Stimulated activated CD4-positive, alpha-beta T cell treated with anti-CD3 and anti-CD28 coated beads, Interleukin-2, amount 100 ng/mL, for 24 hours (primary cell): ENCODE measurements around the gene JAK3.
A peak's percentile ranks its signal among the peaks of the same experiment; 100 is the strongest.

Source experiments
- DNase-seq, 2 donors: peaks; one replicate each; pipeline ENCODE4 v3.0.0-alpha.2; 2020

The JAK3 gene

DNA sequence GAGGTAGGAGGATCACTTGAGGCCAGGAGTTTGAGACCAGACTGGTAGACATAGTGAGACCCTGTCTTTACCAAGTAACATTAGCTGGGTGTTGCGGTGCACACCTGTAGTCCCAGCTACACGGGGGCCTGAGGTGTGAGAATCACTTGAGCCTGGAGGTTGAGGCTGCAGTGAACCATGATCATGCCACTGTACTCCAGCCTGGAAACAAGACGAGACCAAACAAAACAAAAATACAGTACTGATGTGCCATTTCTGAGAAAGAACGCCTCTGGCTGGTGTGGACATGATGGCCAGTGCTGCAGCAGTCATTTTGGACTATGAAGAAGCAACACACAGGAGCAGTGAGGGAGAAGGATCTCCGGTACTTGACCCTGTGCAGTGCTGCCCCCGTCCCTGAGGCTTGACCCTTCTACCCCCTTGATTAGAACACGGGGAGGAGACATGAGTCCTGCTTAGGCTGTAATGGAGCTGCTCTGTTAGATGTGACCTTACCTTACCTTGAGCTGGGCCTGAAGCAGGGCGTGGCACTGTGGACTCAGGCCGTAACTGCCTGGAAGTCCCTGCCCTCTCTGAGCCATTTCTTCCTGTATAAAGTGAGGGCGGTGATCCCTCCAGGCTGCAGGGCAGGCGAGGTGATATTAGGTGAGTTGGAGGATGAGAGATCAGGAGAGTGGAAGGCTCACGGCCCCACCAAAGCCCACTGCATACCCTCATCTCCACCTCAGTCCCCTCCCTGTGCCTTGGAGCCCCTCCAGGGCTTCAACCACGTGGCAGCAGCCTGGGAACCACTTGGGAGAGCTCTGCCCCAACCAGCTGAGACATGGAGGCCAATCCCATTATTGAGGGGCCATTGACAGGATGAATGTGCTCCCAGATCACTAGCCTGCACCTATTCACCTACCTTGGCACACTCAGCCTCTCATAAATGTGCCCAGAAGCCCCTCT lies 17.9 kb upstream of the JAK3 start:
- peak; percentile 46 to 52 for DNase-seq

DNA sequence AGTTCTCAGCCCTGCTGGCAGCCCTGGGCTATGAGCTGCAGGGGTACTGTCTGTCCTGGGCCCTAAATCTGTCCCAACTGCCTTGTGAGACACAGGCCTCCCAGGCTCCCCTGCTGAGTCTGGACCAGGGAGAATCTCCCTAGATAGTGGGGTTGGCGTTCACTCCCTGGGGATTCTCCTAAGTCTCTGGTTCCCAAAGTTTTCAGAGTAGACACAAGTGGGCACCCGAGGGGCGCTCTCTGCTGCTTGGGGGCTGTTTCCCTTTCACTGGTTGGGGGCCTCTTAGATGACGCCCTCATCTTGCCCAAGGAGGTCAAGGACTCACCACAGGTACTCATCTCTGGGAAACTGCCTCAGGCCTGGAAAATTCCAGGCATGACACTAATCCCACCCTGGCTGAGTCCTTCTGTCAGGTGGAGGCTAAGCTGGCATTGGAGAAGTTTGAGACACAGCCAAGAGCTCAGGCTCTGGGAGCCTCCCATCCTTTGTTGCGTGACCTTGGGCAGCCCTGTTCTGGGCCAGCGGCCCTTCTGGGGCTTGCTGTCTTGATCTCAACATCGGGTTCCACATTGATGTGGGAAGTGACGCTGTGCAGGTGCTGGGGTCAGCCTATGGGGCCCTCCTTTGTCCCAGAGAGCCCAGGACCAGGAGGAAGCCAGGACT lies 15.9 kb upstream of the JAK3 start:
- no peak for DNase-seq

DNA sequence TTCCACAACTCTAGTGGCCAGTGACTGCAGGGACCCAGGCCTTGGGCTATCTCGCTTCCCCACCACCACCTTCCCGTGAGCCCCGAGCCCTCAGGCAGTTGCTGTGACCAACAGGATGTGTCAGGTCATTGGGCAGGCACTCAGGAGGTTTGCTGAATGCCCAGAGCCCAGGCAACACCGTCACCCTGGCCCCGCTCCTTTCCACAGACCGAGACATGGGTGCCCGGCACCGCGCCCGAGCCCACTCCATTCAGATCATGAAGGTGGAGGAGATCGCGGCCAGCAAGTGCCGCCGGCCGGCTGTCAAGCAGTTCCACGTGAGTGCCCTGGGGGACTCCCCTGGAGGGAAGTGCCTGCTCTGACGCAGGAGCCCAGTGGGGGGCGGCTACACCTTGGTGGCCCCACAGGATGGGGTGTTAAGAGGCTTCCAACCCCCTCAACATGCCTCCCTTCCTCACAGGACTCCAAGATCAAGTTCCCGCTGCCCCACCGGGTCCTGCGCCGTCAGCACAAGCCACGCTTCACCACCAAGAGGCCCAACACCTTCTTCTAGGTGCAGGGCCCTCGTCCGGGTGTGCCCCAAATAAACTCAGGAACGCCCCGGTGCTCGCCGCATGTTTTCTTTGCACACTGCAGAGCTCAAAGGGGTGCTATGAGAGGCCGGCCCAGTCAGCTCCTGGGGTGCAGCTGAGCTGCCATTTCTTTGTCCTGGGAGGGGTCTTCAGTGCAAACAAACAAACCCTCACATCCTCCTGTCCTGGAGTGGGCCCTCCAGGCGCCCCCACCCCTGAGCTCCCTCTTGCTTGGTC lies 15.1 kb upstream of the JAK3 start:
- DNase-seq, result no peak

DNA sequence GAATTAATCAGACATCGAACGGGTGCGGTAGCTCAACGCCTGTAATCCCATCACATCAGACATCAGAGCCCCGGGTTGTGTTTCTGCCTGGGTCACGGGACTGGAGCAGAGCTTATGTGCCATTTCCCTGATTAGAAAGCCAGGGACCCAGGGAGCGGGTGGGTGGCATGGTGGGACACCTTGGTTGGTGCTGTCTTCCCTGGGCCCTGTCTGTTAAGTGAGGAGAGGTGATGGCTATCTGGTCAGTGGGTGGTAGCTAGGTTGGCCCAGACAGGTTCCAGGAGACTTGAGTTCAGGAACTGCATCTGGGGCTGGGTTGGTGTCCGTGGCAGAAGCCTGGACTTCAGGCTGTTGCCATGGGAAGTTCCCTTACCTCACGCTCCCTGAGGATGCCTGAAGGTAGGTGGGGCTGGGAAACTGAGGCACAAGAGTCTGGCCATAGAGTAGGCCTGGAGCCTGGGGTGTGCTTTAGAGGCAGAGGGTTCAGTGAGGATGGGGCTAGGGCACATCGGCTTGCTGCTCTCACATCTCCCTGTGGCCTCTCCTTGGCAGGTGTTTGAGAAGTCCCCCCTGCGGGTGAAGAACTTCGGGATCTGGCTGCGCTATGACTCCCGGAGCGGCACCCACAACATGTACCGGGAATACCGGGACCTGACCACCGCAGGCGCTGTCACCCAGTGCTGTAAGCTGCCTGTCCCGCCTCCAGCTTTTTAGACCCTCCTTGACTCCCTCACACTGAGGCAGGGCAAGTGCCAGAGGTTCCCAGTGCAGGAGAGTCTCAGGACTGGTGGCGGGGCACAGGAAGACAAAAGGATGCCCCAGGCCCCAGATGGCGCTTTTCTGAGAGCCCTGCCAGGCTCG lies 14.0 kb upstream of the JAK3 start:
- DNase-seq, result no peak

DNA sequence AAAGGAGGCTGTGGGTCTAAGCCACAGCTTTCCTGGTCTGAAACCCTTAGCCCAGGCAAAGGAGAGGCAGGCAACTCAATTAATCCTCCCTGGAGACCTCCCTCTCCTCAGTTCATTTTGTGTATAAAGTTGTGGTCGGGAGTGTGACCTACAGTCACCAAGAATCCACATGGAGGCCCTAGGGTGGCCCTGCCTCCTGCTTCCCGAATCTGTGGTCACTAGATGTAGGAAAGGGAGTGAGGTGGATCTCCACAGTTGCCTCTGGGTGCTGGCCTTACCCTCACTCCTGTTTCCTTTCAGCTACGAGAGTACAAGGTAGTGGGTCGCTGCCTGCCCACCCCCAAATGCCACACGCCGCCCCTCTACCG lies 13.2 kb upstream of the JAK3 start:
- DNase-seq, result no peak

DNA sequence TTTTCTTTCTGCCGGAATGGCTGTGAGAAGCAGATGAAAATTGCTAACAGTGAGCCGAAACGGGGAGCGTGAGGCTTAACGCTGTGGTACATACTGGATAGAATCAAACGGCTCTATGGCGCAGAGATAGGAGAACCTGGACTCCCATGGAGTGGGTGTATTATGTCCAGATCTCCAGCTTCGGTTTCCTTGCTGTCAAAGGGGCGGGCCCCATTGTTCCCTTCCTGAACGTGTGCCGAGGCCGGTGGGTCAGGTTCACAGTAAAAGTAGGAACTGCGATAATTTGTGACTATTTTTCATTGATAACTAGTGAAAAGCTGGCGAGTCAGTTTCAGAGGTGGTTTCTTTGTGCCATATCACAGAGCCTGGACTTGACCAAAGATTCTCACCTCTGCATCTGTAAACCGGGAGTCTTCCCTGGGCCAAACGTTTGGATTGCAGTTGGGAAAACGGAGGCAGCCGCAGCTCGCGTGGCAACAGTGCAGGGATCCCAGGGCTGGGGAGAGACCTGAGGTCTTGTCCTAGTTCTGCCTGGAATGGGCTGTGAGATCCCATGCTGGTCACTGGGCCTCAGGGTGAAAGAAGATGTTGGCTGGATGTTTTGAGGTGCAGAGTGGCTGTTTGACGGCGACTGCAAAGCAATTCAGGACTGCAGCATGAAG lies 12.7 kb upstream of the JAK3 start:
- DNase-seq, result peak in 1 of 2 donors; percentile 50

DNA sequence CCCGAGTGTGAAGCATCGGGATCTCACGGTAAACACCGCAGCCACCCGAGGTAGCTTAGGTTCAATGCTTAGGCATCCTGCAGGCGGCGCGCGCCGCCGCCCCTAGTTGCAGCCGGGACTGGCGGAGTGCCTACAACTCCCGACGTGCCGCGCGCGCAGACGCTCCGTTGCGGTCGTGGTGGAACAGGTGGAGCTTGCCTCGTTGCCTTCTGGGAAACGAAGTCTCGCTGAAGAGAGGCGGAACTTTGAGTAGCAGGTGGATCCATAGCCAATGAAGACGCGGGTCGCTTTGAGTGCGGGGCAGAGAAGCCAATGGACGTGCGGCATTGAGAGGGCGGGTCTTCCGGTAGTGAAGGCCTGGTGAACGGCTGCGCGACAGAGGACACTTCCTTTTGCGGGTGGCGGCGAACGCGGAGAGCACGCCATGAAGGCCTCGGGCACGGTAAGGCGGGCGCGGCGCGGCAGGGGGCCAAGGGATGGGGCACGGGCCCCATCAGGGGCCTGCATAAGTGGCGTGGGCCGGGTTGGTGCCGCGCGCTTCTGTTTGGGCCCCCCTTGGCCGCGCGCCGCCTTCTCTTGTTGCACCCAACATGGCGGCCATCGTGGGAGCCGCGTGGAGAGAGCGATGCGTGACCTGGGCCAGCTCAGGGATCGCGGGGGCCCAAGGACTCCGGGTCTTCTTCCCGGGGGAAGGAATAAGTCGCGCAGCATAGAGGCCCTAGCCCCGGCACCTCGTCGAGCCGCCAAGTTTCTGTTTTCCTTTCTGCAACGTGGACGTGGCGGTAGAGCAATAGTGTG lies 11.9 kb upstream of the JAK3 start, which contains the start of gene RPL18A:
TSS of gene RPL18A (plus strand) at position 378 of the 798 bp plus-strand sequence. CDS start at position 425, 47 bp downstream.
- peak; percentile 98 to 99 for DNase-seq

DNA sequence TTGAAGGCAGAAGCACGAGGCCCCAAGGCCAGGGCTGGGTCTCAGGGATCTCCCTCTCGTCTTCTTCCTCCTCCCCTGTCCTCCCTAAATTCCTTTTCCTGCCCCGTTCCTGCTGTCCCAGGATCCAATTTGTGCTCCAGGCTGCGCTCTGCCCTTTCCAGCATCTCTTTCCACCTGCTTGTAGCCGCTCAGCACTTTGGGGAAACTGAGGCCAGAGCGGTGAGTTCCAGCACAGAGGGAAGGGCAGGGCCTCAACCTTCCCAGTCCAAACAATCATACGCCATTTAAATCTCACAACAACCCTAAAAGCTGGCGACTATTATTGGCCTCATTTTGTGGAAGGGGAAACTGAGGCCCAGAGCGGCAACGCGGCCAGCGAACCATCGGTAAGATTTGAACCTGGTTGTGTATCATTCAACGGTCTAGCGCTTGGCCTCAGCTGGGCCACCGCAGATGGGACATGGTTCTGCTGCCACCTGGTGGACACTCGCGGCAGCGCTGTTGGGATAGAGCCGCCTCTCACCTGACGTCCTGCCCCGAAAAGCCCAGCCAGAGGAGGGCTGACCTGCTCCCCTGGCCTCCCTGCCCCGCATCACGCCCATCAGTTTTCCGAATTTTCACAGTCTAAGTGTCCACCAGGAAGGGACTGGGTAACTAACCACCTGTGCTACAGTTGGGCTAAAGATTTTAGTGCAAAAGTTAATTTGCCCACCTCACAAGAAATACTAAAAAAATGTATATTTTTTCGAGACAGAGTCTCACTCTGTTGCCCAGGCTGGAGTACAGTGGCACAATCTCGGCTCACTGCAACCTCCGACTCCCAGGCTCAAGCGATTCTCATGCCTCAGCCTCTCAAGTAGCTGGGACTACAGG lies 7.7 kb upstream of the JAK3 start:
- DNase-seq, result peak; percentile 97 to 98

DNA sequence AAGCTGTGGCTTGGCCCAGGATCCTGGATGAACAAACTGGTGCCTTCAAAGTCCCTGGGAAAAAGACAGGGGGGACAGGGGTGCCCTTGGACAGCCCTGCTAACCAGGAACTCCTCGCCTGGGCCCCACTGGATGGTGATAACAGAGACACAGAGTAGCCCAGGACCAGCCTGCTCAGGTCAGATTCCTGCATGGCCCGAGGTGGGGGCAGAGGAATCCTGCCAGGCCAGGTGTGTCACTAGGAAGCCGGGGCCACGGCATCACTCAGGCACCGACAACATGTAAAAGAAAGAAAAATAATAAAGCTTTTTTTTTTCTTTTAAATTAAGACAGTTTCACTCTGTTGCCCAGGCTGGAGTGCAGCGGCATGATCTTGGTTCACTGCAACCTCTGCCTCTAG lies 6.3 kb upstream of the JAK3 start:
- no peak for DNase-seq

DNA sequence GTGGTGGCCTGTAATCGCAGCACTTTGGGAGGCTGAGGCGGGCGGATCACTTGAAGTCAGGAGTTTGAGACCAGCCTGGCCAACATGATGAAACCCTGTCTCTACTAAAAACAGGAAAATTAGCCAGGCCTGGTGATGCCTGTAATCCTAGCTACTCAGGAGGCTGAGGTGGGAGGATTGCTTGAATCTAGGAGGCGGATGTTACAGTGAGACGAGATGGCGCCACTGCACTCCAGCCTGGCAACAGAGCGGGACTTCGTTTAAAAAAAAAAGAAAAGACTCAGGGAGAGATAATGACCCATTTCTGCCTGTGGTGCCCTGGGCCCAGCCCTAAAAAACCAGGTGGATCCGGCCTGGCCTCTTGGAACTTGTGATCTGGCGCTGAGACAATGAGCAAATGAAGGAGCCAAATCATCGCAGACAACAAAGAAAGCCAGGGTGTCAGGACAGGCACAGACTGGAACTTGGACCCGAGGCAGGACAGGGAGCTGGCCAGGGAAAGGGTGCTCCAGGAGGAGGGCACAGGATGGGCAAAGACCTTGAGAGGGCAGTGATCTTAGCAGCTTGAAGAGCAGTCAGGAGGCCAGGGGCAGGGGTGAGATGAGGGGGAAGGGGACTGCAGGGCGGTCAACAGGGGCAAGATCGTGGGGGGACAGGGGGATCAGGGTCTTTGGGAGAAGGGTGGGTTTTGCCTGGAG lies 962 bp upstream of the JAK3 start:
- DNase-seq, result no peak

DNA sequence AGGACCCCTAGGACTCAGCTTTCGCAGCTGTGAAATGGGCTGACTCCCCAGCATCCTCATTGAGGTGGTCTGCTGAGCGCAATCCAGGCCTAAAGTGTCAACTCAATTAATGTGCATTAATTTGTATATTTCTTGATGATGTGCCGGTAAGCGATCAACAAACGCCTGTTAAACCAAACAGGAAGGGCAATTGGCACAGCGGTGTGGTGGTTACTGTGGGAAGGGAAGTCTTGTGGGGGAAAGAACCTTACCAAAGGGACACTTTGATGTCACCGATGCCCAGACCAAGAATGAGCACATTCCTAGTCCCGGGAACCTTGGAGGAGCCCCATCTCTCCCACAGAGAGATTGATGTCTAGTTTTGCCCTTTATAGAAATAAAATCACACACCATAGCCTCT lies 1.6 kb downstream of the JAK3 start:
- no peak for DNase-seq

DNA sequence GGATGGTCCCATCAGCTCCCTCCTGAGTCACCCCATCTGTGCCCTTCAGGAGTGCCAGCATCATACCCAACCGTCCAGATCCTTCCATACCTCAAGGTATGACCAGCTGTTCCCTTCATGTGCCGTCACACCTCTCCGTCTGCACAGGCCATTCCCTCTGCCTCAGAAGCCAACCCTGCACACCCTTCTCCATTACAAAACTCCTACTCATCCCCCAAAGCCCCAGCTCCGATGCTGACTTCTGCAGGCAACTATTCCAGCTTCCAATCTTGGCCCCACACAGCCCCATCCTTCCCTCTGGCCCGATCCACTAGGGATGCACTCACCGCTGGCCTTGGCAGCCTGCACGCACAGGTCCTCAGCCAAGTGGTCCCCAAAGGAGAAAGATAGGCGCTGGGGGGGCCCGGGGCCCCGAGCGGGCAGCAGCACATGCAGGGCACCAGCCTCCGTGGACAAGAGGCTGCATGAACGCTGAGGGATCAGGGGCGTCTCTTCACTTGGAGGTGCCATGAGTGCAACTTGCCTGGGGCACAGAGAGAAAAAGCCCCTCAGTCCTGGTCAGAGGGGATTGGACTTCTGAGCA lies 3.8 kb downstream of the JAK3 start:
- DNase-seq, result no peak

DNA sequence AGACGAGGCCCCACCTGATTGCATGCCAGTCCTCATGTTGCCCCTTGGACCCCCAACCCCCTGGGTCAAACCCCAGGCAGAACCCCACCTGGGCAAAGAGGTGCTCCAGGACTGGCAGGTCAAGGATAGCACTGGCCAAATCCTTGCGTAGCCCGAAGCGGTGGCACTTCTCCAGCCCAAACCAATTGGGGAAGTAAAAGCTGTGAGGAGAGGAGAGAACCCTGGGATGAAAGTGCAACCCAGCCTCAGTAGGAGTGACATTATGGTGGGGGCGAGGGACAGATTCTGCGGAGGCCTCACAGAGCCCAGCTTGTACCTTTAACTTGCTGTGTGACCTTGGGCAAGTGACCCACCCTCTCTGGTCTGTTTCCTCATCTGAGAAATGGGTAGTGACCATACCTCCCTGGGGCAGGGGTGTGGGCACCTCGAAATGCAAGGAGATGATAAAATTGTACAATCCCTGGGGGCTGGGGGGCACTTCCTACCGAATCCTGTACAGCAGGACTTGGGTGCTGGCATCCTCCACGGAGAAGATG lies 4.4 kb downstream of the JAK3 start:
- no peak for DNase-seq

DNA sequence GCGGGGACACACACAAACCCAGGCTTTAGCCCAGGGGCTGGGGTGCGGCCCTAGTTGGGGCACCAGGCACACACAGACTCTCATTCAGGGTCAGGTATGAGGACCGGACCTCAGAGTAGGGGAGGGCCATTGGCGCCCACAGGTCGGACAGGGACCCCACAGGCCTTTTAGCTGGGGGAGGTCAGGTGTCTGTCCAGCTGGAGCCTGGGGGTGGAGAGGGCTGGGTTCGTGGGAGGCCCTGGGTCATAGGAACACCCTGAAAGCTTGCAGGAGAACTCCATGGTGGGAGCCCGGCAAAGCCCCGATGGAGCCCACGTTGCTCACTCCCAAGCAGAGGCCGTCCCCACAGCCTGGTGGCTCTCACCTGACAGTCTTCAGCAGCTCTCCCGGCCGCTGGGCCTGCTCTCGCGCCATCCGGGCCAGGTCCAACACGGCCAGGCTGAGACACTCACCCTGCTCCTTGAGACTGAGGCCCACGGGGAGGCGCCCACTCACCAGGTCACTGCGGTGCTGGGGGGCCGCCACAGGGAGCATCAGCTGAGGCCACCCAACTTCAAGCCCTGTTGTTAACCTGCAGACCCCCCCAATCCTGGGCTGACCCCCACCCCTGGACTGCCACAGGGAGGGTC lies 5.0 kb downstream of the JAK3 start:
- no peak for DNase-seq

DNA sequence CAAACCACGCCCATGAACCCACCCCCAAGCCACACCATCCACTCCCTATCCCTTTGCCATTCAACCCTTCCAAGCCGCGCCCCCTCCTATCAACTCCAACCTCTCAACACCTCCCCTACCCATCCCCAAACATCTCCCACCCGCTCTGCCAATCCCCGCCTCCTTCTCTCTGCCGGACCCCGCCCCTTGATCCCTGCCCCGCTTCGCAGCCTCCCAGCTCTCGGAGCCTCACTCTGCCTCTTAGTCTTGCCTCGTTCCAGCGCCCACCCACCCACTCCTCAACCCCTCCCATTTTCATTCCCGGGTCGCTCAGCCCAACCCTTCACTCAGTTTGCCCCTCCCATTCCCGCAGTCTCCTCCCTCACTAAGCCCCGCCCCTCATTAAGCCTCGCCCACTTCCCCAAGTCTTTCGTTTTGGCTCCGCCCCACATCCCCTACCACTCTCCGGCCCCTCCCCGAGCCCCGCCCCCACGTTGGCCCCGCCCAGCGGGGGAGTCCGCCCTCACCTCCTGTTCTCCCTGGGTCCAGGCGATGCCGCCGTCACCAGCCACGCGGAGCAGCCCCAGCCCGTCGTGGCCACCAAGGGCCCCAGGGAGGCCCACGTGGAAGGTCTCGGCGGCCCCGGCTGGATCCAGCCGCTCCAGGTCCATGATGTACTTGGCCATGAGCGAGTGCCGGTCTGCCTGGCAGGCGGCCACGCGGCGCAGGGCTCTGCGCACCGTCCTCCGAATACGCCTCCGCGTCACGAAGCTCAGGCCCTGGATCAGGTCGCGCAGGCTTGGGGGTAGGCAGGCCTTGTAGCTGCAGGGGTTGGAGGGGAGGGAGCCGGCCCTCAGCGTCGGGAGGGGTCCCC lies 5.7 kb downstream of the JAK3 start:
- peak; percentile 71 to 81 for DNase-seq

DNA sequence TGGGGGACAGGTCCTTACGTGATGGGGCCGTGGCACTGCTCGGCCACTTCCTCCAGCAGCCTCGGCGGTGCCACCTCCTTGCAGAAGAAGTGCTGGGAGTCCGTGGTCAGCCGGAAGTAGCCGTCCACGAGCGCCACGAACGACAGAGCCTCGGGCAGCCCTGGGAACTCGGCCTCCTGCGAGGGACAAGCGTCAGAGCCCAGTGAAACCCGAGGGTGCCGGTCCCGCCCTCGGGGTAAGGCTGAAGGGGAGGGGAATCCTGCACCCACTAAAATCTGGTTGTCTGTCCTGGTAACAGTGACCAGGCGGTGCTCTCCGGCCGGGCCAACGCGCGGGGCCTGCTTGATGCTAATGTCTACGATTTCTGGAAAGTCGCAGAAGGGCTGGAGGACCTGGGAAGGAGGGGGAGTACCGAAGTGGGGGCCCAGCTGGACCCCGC lies 6.4 kb downstream of the JAK3 start:
- DNase-seq, result no peak

DNA sequence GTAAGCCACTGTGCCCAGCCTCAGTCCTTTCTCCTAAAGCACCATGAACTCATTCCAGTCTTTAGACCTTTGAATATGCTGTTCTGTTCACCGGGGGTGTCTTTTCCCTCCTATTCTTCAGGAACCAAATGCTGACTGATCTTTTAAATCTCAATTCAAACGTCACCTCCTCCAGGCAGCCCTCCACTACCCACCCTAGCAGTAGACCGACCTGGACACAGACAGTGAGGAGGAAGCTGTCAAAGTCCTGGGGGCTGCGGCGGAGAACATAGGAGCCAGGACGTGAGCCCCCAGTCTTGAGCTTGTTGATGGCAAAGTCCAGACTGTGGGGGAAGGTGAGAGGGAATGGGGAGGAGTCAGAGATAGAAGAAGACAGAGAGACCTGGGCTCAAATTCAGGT lies 7.8 kb downstream of the JAK3 start:
- no peak for DNase-seq
